IPS-20b (cell line): ENCODE results near the gene ARHGAP44.

Experiments used
- H3K27ac ChIP-seq: one replicate; pipeline ENCODE4 v1.5.1; 2013; ENCODE audit warnings: low read length
- H3K27me3 ChIP-seq: 2 replicates; pipeline ENCODE4 v1.6.1; 2013; ENCODE audit warnings: mild to moderate bottlenecking, low read length, inconsistent platforms; ENCODE audit not compliant: insufficient read depth
- H3K36me3 ChIP-seq: 2 replicates; pipeline ENCODE4 v1.6.1; 2013; ENCODE audit warnings: low read depth, mild to moderate bottlenecking, inconsistent platforms, low read length, moderate library complexity; ENCODE audit not compliant: insufficient read depth
- H3K4me1 ChIP-seq: 2 replicates; pipeline ENCODE4 v1.6.1; 2013; ENCODE audit warnings: mild to moderate bottlenecking, control low read depth, inconsistent platforms, low read length, moderate library complexity; ENCODE audit not compliant: insufficient read depth
- H3K4me3 ChIP-seq: 2 replicates; pipeline ENCODE4 v1.5.1; 2013; ENCODE audit warnings: mild to moderate bottlenecking, low read length, inconsistent platforms
- H3K9ac ChIP-seq: 2 replicates; pipeline ENCODE4 v1.6.1; 2013; ENCODE audit warnings: low read depth, mild to moderate bottlenecking, inconsistent platforms, low read length, moderate library complexity
- H3K9me3 ChIP-seq: 2 replicates; pipeline ENCODE4 v1.6.1; 2013; ENCODE audit warnings: mild to moderate bottlenecking, low read depth, low read length, inconsistent platforms; ENCODE audit not compliant: insufficient read depth

ARHGAP44 gene

DNA sequence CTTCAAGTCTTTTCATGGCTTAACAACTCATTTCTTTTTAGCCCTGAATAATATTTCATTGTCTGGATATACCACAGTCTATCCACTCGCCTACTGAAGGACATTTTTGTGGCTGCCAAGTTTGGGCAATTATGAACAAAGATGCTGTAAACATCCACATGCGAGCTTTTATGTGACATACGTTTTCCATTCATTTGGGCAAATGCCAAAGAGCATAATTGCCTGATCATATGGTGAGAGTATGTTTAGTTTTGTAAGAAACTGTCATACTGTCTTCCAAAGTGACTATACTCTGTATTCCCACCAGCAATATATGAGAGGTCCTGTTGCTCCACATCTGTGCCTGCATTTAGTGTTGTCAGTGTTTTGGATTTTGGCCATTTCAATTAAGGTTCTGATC lies 147.2 kb downstream of the ARHGAP44 start:
- H3K4me1 ChIP-seq, result no peaks in the 10 kb centered on the region
- no peaks in the 10 kb centered on the region for H3K27me3 ChIP-seq
- H3K27ac ChIP-seq, result no peak overlapping the region
- peaks cover 9% of the 10 kb centered on the region; the same call in 1 of the 2 replicates for H3K9me3 ChIP-seq
- no peak overlapping the region for H3K9ac ChIP-seq
- H3K4me3 ChIP-seq, result no peak overlapping the region
- no peaks in the 10 kb centered on the region; the same call in 1 of the 2 replicates for H3K36me3 ChIP-seq

DNA sequence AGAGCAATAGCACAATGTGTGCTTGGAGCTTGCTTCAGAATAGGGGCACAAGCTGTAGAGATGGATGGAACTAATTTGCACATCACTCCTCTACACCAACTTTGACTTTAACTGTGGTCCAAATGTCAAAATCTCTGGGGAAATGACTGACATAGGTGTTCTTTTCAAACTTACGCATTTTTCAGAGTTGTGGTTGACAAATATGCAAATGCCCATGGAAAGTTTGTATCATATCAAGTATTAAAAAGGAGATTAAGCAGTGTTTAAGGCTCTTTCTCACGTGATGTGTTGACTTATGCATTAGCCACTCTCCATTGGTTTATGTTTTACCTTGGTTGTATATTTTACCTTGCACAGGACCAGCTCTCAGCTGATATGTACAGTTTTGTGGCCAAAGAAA lies 151.4 kb downstream of the ARHGAP44 start:
- Histone ChIP-seq H3K9me3 (peaks cover 9% of the 10 kb centered on the region; the same call in 1 of the 2 replicates), H3K9ac (no peak overlapping the region), H3K4me1 (no peaks in the 10 kb centered on the region), H3K4me3 (no peak overlapping the region), H3K36me3 (peaks cover 10% of the 10 kb centered on the region), H3K27me3 (no peaks in the 10 kb centered on the region), H3K27ac (no peak overlapping the region)

DNA sequence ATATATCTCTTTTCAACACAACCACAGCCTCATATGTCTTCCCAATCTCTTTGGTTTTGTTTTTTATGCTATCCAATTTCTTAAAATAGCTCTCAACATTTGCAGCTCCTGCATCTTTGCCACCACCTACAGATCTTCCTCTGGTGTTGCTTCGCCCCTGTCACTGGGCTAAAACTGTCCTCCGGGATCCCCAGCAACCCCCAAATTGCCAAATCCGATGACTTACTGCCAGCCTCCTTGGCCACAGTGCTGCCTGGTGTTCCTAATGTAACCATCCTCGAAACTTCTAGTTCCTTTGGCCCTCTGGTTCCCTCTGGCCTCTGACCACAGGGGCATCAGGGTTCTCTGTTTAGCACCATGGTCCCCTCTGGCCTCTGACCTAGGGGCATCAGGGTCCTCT lies 157.7 kb downstream of the ARHGAP44 start:
- no peak overlapping the region for H3K27ac ChIP-seq
- H3K4me1 ChIP-seq, result no peaks in the 10 kb centered on the region
- no peak overlapping the region for H3K9ac ChIP-seq
- no peak overlapping the region for H3K4me3 ChIP-seq
- no peaks in the 10 kb centered on the region for H3K27me3 ChIP-seq
- H3K9me3 ChIP-seq, result no peaks in the 10 kb centered on the region
- peaks cover 40% of the 10 kb centered on the region; the same call in 1 of the 2 replicates for H3K36me3 ChIP-seq

DNA sequence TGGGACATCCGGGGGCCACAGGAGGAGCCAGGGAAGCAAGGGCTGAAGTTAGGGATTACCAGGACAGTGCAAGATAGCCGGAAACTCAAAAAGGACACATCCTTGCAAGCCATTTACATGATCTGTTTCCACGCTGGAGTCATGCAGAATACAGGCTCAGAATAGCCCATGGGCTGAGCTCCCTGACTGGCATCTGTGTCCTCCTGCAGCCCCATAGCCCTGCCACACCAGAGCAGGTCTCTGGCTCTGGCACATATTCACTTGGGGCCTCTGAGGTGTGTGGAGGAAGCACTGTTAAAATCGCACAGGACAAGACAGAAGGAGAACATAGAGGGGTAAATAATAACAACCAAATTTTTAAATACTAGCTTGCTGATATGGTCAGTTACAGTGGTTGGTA lies 162.7 kb downstream of the ARHGAP44 start:
- Histone ChIP-seq H3K27me3 (no peaks in the 10 kb centered on the region), H3K4me1 (no peaks in the 10 kb centered on the region), H3K36me3 (peaks cover 69% of the 10 kb centered on the region; the same call in 1 of the 2 replicates), H3K4me3 (no peak overlapping the region), H3K27ac (no peak overlapping the region), H3K9ac (no peak overlapping the region), H3K9me3 (no peaks in the 10 kb centered on the region)

DNA sequence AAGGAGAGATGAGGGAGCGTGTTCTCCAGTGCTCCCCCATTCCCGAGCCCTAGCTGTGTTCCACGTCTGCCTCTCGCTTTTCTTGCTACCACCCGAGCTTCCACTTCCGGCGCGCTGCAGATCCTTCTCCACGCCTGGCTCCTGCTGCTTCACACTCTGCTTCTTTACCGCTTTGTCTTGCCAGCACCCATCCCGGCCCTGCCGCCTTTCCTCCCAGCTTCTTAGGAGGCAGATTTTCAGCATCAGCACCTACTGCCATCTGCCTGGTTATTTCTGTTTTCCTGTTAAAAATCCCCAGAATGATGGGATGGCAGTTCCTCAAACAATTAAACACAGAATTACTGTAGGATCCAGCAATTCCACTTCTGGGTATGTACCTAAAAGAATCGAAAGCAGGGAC lies 163.9 kb downstream of the ARHGAP44 start:
- Histone ChIP-seq H3K9ac (no peak overlapping the region), H3K36me3 (peaks cover 68% of the 10 kb centered on the region; the same call in 1 of the 2 replicates)

DNA sequence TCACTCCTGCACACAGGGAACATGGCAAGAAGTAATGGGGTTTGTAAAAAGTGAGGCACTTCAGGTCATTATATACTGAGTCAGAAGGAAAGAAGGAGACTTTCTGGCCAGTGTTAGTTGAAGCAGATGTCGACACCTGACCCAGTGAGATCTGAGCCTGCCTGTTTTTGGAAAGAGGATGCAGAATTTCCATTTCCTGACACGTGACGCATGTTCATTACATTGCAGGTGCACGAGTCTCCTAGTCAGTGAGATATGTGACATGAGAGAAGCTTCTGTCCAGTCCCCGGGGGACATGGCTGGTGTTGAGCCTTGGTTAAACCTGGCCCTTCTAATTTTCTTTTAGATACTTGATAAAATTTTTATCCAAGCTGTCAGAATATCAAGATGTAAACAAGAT lies 166.2 kb downstream of the ARHGAP44 start:
- Histone ChIP-seq H3K9ac (no peak overlapping the region), H3K27me3 (no peaks in the 10 kb centered on the region), H3K27ac (no peak overlapping the region), H3K4me3 (no peak overlapping the region), H3K4me1 (no peaks in the 10 kb centered on the region), H3K9me3 (0 out of 2 replicates have a peak, but pooled peaks cover 4% of the 10 kb centered on the region), H3K36me3 (peaks cover 72% of the 10 kb centered on the region)

More for the DNA sequence above, 163.9 kb downstream of the ARHGAP44 start:
- no peak overlapping the region for H3K4me3 ChIP-seq
- H3K9me3 ChIP-seq, result 0 out of 2 replicates have a peak, but pooled peaks cover 4% of the 10 kb centered on the region
- no peaks in the 10 kb centered on the region for H3K4me1 ChIP-seq
- no peaks in the 10 kb centered on the region for H3K27me3 ChIP-seq
- no peak overlapping the region for H3K27ac ChIP-seq

DNA sequence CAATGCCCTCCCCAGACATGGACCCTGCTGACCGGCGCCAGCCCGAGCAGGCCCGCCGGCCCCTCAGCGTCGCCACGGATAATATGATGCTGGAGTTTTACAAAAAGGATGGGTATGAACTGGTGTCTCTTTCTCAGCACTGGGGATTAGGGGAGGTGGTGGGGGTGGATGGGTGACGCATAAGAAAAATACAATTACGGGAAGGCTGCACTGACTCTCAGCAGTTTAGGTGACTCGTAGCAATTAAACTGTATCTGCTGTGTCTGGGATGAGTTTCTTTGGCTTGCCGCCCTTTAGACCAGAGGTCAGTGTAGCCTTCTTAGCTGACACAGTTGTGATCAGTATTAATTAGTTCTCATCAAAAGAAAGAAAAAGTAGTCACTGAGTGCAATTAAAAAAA lies 169.5 kb downstream of the ARHGAP44 start:
- Histone ChIP-seq H3K9me3 (0 out of 2 replicates have a peak, but pooled peaks cover 4% of the 10 kb centered on the region), H3K4me3 (no peak overlapping the region), H3K36me3 (peaks cover 47% of the 10 kb centered on the region)

DNA sequence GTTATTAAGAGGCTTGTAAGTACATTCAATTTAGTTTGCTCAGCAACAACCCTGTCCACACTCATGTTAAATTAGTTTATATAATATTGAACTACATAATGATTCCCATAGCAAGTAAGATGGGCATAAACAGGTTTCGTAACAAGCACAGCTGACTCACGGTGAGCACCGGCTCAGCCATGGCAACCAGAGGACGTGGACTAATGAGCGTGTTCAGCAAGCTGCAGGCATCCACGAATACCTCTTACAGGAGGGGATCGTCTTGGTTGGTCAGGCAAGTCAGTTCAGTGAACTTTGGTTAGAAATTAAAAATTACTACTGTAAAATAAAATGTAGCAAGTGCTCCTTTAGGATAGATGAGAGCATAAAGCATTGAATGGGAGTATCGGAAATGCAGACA lies 170.1 kb downstream of the ARHGAP44 start:
- Histone ChIP-seq H3K27ac (no peak overlapping the region), H3K9ac (no peak overlapping the region), H3K27me3 (no peaks in the 10 kb centered on the region), H3K36me3 (peaks cover 43% of the 10 kb centered on the region), H3K4me1 (no peaks in the 10 kb centered on the region), H3K9me3 (0 out of 2 replicates have a peak, but pooled peaks cover 4% of the 10 kb centered on the region), H3K4me3 (no peak overlapping the region)

More for the DNA sequence above, 169.5 kb downstream of the ARHGAP44 start:
- no peaks in the 10 kb centered on the region for H3K27me3 ChIP-seq
- no peak overlapping the region for H3K27ac ChIP-seq
- H3K4me1 ChIP-seq, result no peaks in the 10 kb centered on the region
- H3K9ac ChIP-seq, result no peak overlapping the region

DNA sequence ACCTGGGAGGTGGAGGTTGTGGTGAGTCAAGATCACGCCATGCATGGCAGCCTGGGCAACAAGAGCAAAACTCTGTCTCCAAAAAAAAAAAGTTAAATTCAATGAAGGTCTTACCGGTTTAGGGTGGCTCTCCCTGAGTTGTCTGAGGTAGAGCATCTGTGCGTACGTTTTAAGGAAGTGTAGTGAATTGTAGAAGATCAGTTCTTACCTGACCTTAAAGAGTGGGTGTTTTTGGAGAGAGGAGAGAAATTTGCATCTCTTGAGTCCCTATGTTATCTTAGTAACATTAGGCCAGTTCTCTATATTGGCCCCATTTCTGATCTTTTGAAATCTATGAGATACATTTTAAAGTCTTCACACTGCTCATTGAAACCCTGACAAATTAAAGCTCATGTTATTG lies 172.4 kb downstream of the ARHGAP44 start:
- Histone ChIP-seq H3K4me1 (no peaks in the 10 kb centered on the region), H3K36me3 (peaks cover 28% of the 10 kb centered on the region), H3K9ac (no peak overlapping the region), H3K4me3 (no peak overlapping the region), H3K27me3 (no peaks in the 10 kb centered on the region), H3K27ac (no peak overlapping the region), H3K9me3 (0 out of 2 replicates have a peak, but pooled peaks cover 4% of the 10 kb centered on the region)

DNA sequence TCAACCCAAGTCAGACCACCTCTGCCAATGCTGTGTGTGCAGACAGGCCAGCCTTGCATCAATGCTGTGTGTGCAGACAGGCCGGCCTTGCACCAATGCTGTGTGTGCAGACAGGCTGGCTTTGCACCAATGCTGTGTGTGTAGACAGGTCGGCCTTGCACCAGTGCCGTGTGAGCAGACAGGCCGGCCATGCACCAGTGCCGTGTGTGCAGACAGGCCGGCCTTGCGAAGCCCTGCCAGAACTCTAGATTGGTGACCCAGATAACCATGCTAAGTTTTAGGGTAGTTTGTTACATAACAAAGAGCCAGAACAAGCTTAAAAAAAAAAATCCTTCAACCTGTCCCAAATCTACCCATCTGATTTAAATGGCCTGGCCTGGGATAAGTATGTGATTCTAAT lies 174.2 kb downstream of the ARHGAP44 start:
- H3K9ac ChIP-seq, result no peak overlapping the region
- H3K36me3 ChIP-seq, result peaks cover 10% of the 10 kb centered on the region
- H3K27me3 ChIP-seq, result no peaks in the 10 kb centered on the region
- H3K4me3 ChIP-seq, result no peak overlapping the region
- no peaks in the 10 kb centered on the region for H3K9me3 ChIP-seq
- H3K4me1 ChIP-seq, result no peaks in the 10 kb centered on the region; the same call in 1 of the 2 replicates
- H3K27ac ChIP-seq, result no peak overlapping the region

DNA sequence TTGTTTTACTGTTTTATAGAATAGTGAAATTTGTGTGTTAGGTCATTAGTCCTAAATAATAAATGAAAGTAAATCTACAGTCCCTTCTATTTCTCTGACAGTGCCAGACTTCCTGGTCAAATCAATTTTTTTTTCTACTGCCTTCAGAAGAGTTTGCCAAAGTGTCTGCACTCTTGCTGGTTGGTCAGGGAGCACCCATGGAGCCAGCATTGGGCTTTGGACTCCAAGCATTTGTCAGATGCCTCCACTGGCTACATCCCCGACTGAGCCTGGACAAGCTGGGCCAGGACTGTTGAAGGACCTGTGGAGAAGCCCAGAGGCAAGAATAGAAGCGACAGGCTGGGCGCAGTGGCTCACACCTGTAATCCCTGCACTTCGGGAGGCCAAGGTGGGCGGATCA lies 174.9 kb downstream of the ARHGAP44 start:
- no peak overlapping the region for H3K27ac ChIP-seq
- H3K9me3 ChIP-seq, result no peaks in the 10 kb centered on the region
- no peaks in the 10 kb centered on the region for H3K27me3 ChIP-seq
- no peaks in the 10 kb centered on the region; the same call in 1 of the 2 replicates for H3K4me1 ChIP-seq
- no peak overlapping the region for H3K9ac ChIP-seq
- no peak overlapping the region for H3K4me3 ChIP-seq
- peaks cover 4% of the 10 kb centered on the region; the same call in 1 of the 2 replicates for H3K36me3 ChIP-seq

DNA sequence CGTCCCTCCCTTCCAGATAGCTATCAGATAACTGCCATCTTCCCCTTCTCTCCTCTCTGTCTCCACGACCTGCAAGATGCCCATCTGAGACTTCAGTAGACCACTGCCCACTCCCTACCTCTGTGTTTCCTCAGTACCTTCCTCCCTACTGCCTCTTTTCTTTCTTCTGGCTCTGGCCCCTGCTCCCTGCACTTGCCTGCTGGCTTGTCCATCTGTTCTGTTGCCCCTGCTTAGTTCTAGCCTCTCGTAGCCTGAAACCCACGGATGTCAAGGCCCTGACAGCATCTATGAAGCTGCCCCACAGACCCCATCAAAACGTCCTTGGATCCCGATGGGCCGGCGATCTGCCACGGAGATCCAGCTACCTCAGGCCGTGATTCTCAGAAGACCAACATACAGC lies 175.5 kb downstream of the ARHGAP44 start:
- no peak overlapping the region for H3K27ac ChIP-seq
- peaks cover 1% of the 10 kb centered on the region; the same call in 1 of the 2 replicates for H3K36me3 ChIP-seq
- no peak overlapping the region for H3K9ac ChIP-seq
- no peak overlapping the region for H3K4me3 ChIP-seq
- no peaks in the 10 kb centered on the region for H3K27me3 ChIP-seq
- H3K4me1 ChIP-seq, result no peaks in the 10 kb centered on the region; the same call in 1 of the 2 replicates
- no peaks in the 10 kb centered on the region for H3K9me3 ChIP-seq
